GM23338 (cell line): Measurements from ENCODE around the gene GSDME. TPM values are rescaled to one million over a fixed set of nuclear protein-coding genes. Genes with fewer than 3 reads are reported as not detected.
"Not testable (repeated sequence)": the region's sequence is repeated elsewhere in the genome, so short reads cannot be mapped to it uniquely, and the experiment has no call there.

Experiments used
- ATAC-seq: fragments of 200-7000 bp; cut with Tn5 transposase; 3 replicates; pipeline ENCODE4 v1.9.1; 2020
- DNase-seq: peaks from one replicate; pipeline ENCODE4 v3.0.0-alpha.2; 2015; ENCODE audit warnings: low spot score
- H2AFZ ChIP-seq: fragments of 200-600 bp; sonication (generic); 2 replicates; pipeline ENCODE4 v1.8.0; 2016; ENCODE audit warnings: antibody characterized with exemption, mild to moderate bottlenecking, moderate library complexity
- H3F3A ChIP-seq: fragments of 200-600 bp; sonication (generic); replicated peaks from 2 replicates; pipeline ENCODE4 v1.8.0; 2017; ENCODE audit warnings: antibody characterized with exemption, mixed run types, low read depth
- H3K27ac ChIP-seq: fragments of 200-600 bp; sonication (generic); 2 replicates; pipeline ENCODE4 v1.6.1; 2016; ENCODE audit warnings: low read depth
- H3K27me3 ChIP-seq: fragments of 200-600 bp; sonication (generic); 2 replicates; pipeline ENCODE4 v1.8.0; 2016; ENCODE audit warnings: mild to moderate bottlenecking, mixed run types, moderate library complexity; ENCODE audit not compliant: insufficient read depth
- H3K36me3 ChIP-seq: fragments of 200-600 bp; sonication (generic); 2 replicates; pipeline ENCODE4 v1.8.0; 2016; ENCODE audit warnings: mild to moderate bottlenecking; ENCODE audit not compliant: insufficient read depth
- H3K4me1 ChIP-seq: fragments of 200-600 bp; sonication (generic); 2 replicates; pipeline ENCODE4 v1.8.0; 2016; ENCODE audit warnings: mild to moderate bottlenecking, moderate library complexity; ENCODE audit not compliant: insufficient read depth
- H3K4me2 ChIP-seq: fragments of 200-600 bp; sonication (generic); 2 replicates; pipeline ENCODE4 v1.7.1; 2017; ENCODE audit warnings: mixed run types
- H3K4me3 ChIP-seq: fragments of 200-600 bp; sonication (generic); 2 replicates; pipeline ENCODE4 v1.6.1; 2016; ENCODE audit warnings: mixed run types
- H3K79me2 ChIP-seq: fragments of 200-600 bp; sonication (generic); replicated peaks from 2 replicates; pipeline ENCODE4 v1.8.0; 2017; ENCODE audit warnings: mild to moderate bottlenecking; ENCODE audit not compliant: insufficient read depth
- H3K9me2 ChIP-seq: fragments of 200-600 bp; sonication (generic); 2 replicates; pipeline ENCODE4 v1.8.0; 2017; ENCODE audit not compliant: insufficient read depth
- H4K20me1 ChIP-seq: fragments of 200-600 bp; sonication (generic); replicated peaks from 2 replicates; pipeline ENCODE4 v1.8.0; 2017; ENCODE audit warnings: mild to moderate bottlenecking; ENCODE audit not compliant: insufficient read depth
- H3K27ac Mint-ChIP-seq: 2 replicates; pipeline ENCODE4 v1.8.0; 2020; ENCODE audit warnings: inconsistent platforms, mild to moderate bottlenecking, moderate library complexity, mixed read lengths
- H3K27me3 Mint-ChIP-seq: 3 replicates; pipeline ENCODE4 v1.8.0; 2022; ENCODE audit warnings: low read depth, mild to moderate bottlenecking, moderate library complexity, mixed read lengths, inconsistent platforms; ENCODE audit not compliant: insufficient read depth, poor library complexity
- H3K36me3 Mint-ChIP-seq: 3 replicates; pipeline ENCODE4 v1.8.0; 2021; ENCODE audit warnings: low read depth, mild to moderate bottlenecking, inconsistent platforms, moderate library complexity, mixed read lengths
- H3K4me1 Mint-ChIP-seq: 3 replicates; pipeline ENCODE4 v1.8.0; 2020; ENCODE audit warnings: mild to moderate bottlenecking, inconsistent platforms, mixed read lengths
- H3K4me3 Mint-ChIP-seq: 3 replicates; pipeline ENCODE4 v1.8.0; 2021; ENCODE audit warnings: moderate library complexity, mild to moderate bottlenecking, inconsistent platforms, mixed read lengths
- H3K9me3 Mint-ChIP-seq: 3 replicates; pipeline ENCODE4 v1.8.0; 2020; ENCODE audit warnings: moderate library complexity, mild to moderate bottlenecking, inconsistent platforms, mixed read lengths
- CTCF ChIP-seq, 2 experiments: fragments of 200-600 bp in 1 of 2; sonication (generic) in 1 of 2; conservative IDR thresholded peaks; 2 replicates each; pipeline versions ENCODE4 v1.5.1 to v1.6.1; 2016 to 2017; ENCODE audit warnings: antibody characterized with exemption in 2 of 2, low read depth in 2 of 2, mild to moderate bottlenecking in 2 of 2, moderate library complexity in 1 of 2
- ETS1 ChIP-seq: IDR thresholded peaks from 2 replicates; pipeline ENCODE4 v1.6.1; 2016; ENCODE audit warnings: antibody characterized with exemption
- EZH2 ChIP-seq: fragments of 200-600 bp; sonication (generic); IDR thresholded peaks from one replicate; pipeline ENCODE4 v1.8.0; 2017; ENCODE audit warnings: antibody characterized with exemption, mild to moderate bottlenecking, low read depth; ENCODE audit not compliant: unreplicated experiment
- NANOG ChIP-seq: IDR thresholded peaks from 2 replicates; pipeline ENCODE4 v1.6.1; 2016; ENCODE audit warnings: antibody characterized with exemption, borderline replicate concordance
- POLR2AphosphoS5 ChIP-seq: IDR thresholded peaks from 2 replicates; pipeline ENCODE4 v1.6.1; 2016; ENCODE audit warnings: antibody characterized with exemption, low read depth
- REST ChIP-seq: IDR thresholded peaks from one replicate; pipeline ENCODE4 v1.6.1; 2018; ENCODE audit warnings: antibody characterized with exemption; ENCODE audit not compliant: unreplicated experiment
- ZNF331 ChIP-seq: fragments of 250-450 bp; sonication (Bioruptor Pico); IDR thresholded peaks from 2 replicates; pipeline ENCODE4 v1.5.0; 2020; ENCODE audit warnings: low read depth, mild to moderate bottlenecking, moderate library complexity
- polyA plus RNA-seq: library from polyadenylated mRNA; unstranded; fragments of >200 nt; fragmentation: Nextera tagmentation; extraction: Ambion mirVana; gene quantifications from 2 replicates; pipeline ENCODE4 v1.2.1, GENCODE V29; 2016
- total RNA-seq: library from RNA; depleted of rRNA; stranded (reverse); fragments of >200 nt; shearing (Covaris generic); gene quantifications from 2 replicates; pipeline ENCODE4 v1.2.3, GENCODE V29; 2014

The GSDME gene
- total and polyA plus RNA-seq, 2 experiments from 2014 or later = 8.3 to 8.5 TPM

GRCh38 chr7:24794751-24795406 lies 37.6 kb upstream of the GSDME start:
- not testable (repeated sequence) for H3K27ac Mint-ChIP-seq, H3K27me3 ChIP-seq, H3K4me3 Mint-ChIP-seq, H3K9me3 Mint-ChIP-seq, H3K36me3 Mint-ChIP-seq, H3K4me1 ChIP-seq, H4K20me1 ChIP-seq, H3K79me2 ChIP-seq, H3K36me3 ChIP-seq, H3K27me3 Mint-ChIP-seq, H3K27ac ChIP-seq, H3F3A ChIP-seq, H3K9me2 ChIP-seq, H3K4me3 ChIP-seq, H2AFZ ChIP-seq, H3K4me2 ChIP-seq
- peak; percentile 58 for ATAC-seq
- H3K4me1 Mint-ChIP-seq = peaks cover 11% of the 10 kb centered on the region
- DNase-seq = peak; percentile 17

- H3K4me3 Mint-ChIP-seq = no peak overlapping the region
- no peaks in the 10 kb centered on the region for H3K4me1 ChIP-seq
- H3K4me2 ChIP-seq = no peak overlapping the region
- H2AFZ ChIP-seq = no peak overlapping the region
- no peak overlapping the region for H3K27ac ChIP-seq
- no peaks in the 10 kb centered on the region for H3K36me3 ChIP-seq
- DNase-seq = no peak
- no peak overlapping the region for H3K4me3 ChIP-seq
- peak; percentile 49; the same call in 2 of the 3 replicates for ATAC-seq
- peaks cover 11% of the 10 kb centered on the region for H3K4me1 Mint-ChIP-seq
- no peaks in the 10 kb centered on the region for H3K9me2 ChIP-seq
- peaks cover 10% of the 10 kb centered on the region for H3K36me3 Mint-ChIP-seq
- no peaks in the 10 kb centered on the region for H3F3A ChIP-seq
- H3K27ac Mint-ChIP-seq = no peak overlapping the region; the same call in 1 of the 2 replicates
- no peaks in the 10 kb centered on the region for H3K27me3 ChIP-seq
- H4K20me1 ChIP-seq = no peaks in the 10 kb centered on the region
- peaks cover 11% of the 10 kb centered on the region for H3K9me3 Mint-ChIP-seq
- H3K27me3 Mint-ChIP-seq = peaks cover 1% of the 10 kb centered on the region
- no peaks in the 10 kb centered on the region for H3K79me2 ChIP-seq
- TF ChIP-seq POLR2AphosphoS5 (no peak), EZH2 (no peak), ZNF331 (no peak), ETS1 (no peak), REST (no peak), CTCF (conservative IDR thresholded peaks at IDR 0.05; ENCODE audit: low read depth in 2 of 2) (no peak), NANOG (no peak)
These were observed 36.9 kb upstream of the GSDME start for GRCh38 chr7:24793982-24794648.
